B cell (primary cell): Measurements from ENCODE around the gene CYP20A1. TPM values are rescaled to one million over a fixed set of nuclear protein-coding genes. Genes with fewer than 3 reads are reported as not detected.

Experiments used
- ATAC-seq: fragments of 200-7000 bp; cut with Tn5 transposase; one replicate; pipeline ENCODE4 v1.10.0; 2021; ENCODE audit warnings: low read depth, mild to moderate bottlenecking, moderate number of reproducible peaks, moderate library complexity
- CTCF ChIA-PET: fragments of 350-600 bp; sonication (Branson Sonifier 250); formaldehyde crosslinking; loops from one replicate; lab custom pipeline; 2021; ENCODE audit warnings: antibody characterized with exemption, inconsistent platforms; lab: Charles Lee
- POLR2A ChIA-PET: fragments of 350-600 bp; sonication (Branson Sonifier 250); formaldehyde crosslinking; loops from one replicate; lab custom pipeline; 2021; ENCODE audit warnings: antibody characterized with exemption; lab: Charles Lee
- DNase-seq: peaks from one replicate; pipeline ENCODE4 v3.0.0; 2013
- H2AFZ ChIP-seq: 2 replicates; pipeline ENCODE4 v1.6.1; 2012; ENCODE audit warnings: mild to moderate bottlenecking, low read depth, low read length; ENCODE audit not compliant: insufficient read depth, poor library complexity, severe bottlenecking
- H3K27ac ChIP-seq, 2 donors: 1 replicate in 1 of 2; 2 replicates in 1 of 2; pipeline ENCODE4 v1.5.1; 2012 to 2013; ENCODE audit warnings: low read length in 2 of 2, mild to moderate bottlenecking in 2 of 2, moderate library complexity in 1 of 2
- H3K27me3 ChIP-seq, 4 experiments: fragments of 200-600 bp in 1 of 4; sonication (generic) in 1 of 4; replicated peaks in 1 of 4; 1 replicate in 2 of 4; 2 replicates in 2 of 4; pipeline versions ENCODE4 v1.6.1 to v1.7.0; 2013 to 2016; ENCODE audit warnings: low read length in 3 of 4, mild to moderate bottlenecking in 2 of 4, mixed read lengths in 1 of 4, moderate library complexity in 1 of 4; ENCODE audit not compliant: insufficient read depth in 4 of 4, control insufficient read depth in 3 of 4; ENCODE audit errors: control extremely low read depth in 1 of 4
- H3K36me3 ChIP-seq, 2 experiments: replicated peaks in 1 of 2; 1 replicate in 1 of 2; 2 replicates in 1 of 2; pipeline versions ENCODE4 v1.6.1 to v1.7.1; 2013; ENCODE audit warnings: low read length in 1 of 2; ENCODE audit not compliant: insufficient read depth in 2 of 2, control insufficient read depth in 1 of 2; ENCODE audit errors: control extremely low read depth in 1 of 2, extremely low read depth in 1 of 2
- H3K4me1 ChIP-seq, 2 donors: fragments of 200-600 bp in 1 of 2; sonication (generic) in 1 of 2; 1 replicate in 1 of 2; 2 replicates in 1 of 2; pipeline versions ENCODE4 v1.5.1 to v1.6.1; 2013 to 2017; ENCODE audit warnings: low read length in 2 of 2; ENCODE audit not compliant: control insufficient read depth in 2 of 2, insufficient read depth in 2 of 2
- H3K4me2 ChIP-seq: replicated peaks from 2 replicates; pipeline ENCODE3; 2012; ENCODE audit warnings: mild to moderate bottlenecking, low read depth, low read length; ENCODE audit not compliant: poor library complexity, severe bottlenecking
- H3K4me3 ChIP-seq, 5 experiments: fragments of 200-600 bp in 1 of 5; sonication (generic) in 1 of 5; 1 replicate in 3 of 5; 2 replicates in 2 of 5; pipeline versions ENCODE4 v1.5.1 to v1.7.0; 2011 to 2016; ENCODE audit warnings: low read length in 4 of 5, mild to moderate bottlenecking in 4 of 5, low read depth in 2 of 5, control low read depth in 1 of 5, moderate library complexity in 1 of 5; ENCODE audit not compliant: insufficient read depth in 1 of 5; ENCODE audit errors: control extremely low read depth in 1 of 5, extremely low read depth in 1 of 5
- H3K79me2 ChIP-seq: fragments of 200-600 bp; sonication (generic); one replicate; pipeline ENCODE4 v1.6.0; 2016; ENCODE audit warnings: low read length; ENCODE audit not compliant: control insufficient read depth, insufficient read depth
- H3K9ac ChIP-seq: fragments of 200-600 bp; sonication (generic); 2 replicates; pipeline ENCODE4 v1.6.1; 2017; ENCODE audit warnings: mild to moderate bottlenecking, low read length, moderate library complexity
- H3K9me3 ChIP-seq, 3 donors: one replicate each; pipeline versions ENCODE4 v1.6.1 to v1.7.1; 2013; ENCODE audit warnings: low read length in 2 of 3; ENCODE audit not compliant: control insufficient read depth in 2 of 3, insufficient read depth in 1 of 3; ENCODE audit errors: control extremely low read depth in 1 of 3
- H4K20me1 ChIP-seq: 2 replicates; pipeline ENCODE4 v1.6.0; 2012; ENCODE audit warnings: mild to moderate bottlenecking, low read length; ENCODE audit not compliant: insufficient read depth, control insufficient read depth, poor library complexity, severe bottlenecking
- H3K27ac Mint-ChIP-seq: one replicate; pipeline ENCODE4 v1.8.0; 2021; ENCODE audit warnings: mixed read lengths
- H3K27me3 Mint-ChIP-seq: one replicate; pipeline ENCODE4 v1.8.0; 2021; ENCODE audit warnings: mixed read lengths
- H3K4me1 Mint-ChIP-seq: one replicate; pipeline ENCODE4 v1.8.0; 2021; ENCODE audit warnings: mixed read lengths
- H3K4me3 Mint-ChIP-seq: one replicate; pipeline ENCODE4 v1.8.0; 2021; ENCODE audit warnings: mixed read lengths
- H3K9me3 Mint-ChIP-seq: one replicate; pipeline ENCODE4 v1.8.0; 2022; ENCODE audit warnings: mixed read lengths; ENCODE audit not compliant: insufficient read depth
- CTCF ChIP-seq: fragments of 200-600 bp; IDR thresholded peaks from one replicate; pipeline ENCODE4 v1.8.0; 2022; ENCODE audit warnings: antibody characterized with exemption, mild to moderate bottlenecking
- EZH2 ChIP-seq: IDR thresholded peaks from 2 replicates; pipeline ENCODE4 v1.6.1; 2012; ENCODE audit warnings: borderline replicate concordance, low read depth, mild to moderate bottlenecking, moderate library complexity, low read length; ENCODE audit not compliant: insufficient read depth, poor library complexity, severe bottlenecking
- WGBS: methylation state at CpG from one replicate; pipeline ENCODE4 v1.1.5; 2013; ENCODE audit warnings: missing lambda C conversion rate; ENCODE audit not compliant: insufficient coverage; 5-methylcytosine and 5-hydroxymethylcytosine counted together
- intact Hi-C: fragments of 100-400 bp; cut with micrococcal nuclease; formaldehyde crosslinking; loops from one replicate; pipeline ENCODE4 v1.10.0; 2022
- polyA plus RNA-seq: library from polyadenylated mRNA; depleted of rRNA; stranded (reverse); fragments of >200 nt; gene quantifications from 2 replicates; pipeline ENCODE4 v1.2.3, GENCODE V29; 2012
- total RNA-seq, 2 donors: library from RNA; stranded (reverse); fragments of 120-200 nt in 1 of 2; gene quantifications; 1 replicate in 1 of 2; 2 replicates in 1 of 2; pipeline versions ENCODE4 v1.2.3 to v1.2.4, GENCODE V29; 2013 to 2022

CYP20A1 gene
- total and polyA plus RNA-seq, 2 donors (not counting 1 experiment from before 2014, with no cell fraction given): 16.2 to 38.5 TPM

DNA sequence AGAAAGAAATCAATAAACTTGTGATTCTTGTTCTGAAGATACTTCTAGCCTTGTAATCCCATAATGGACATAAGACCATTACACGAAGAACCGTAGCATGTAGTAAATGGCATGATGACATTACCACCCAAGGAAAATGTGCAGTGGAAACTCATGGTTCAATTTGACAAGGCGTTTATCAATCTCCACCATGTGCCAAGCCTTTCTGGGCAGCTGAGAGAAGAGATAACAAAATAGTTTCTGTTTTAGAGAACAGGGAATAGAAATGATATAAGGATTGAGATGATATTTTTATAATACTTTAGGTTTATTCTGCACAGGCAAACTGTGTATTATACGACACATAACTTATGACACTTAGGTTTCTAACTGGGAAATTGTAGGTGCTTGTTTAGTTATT, 108.6 kb downstream of the CYP20A1 start:
- Histone ChIP-seq H3K9ac (no peak overlapping the region), H2AFZ (no peak overlapping the region), H3K27me3 (no peaks in the 10 kb centered on the region), H3K4me2 (no peak overlapping the region), H3K27ac (no peak overlapping the region), H3K79me2 (peaks cover 8% of the 10 kb centered on the region), H4K20me1 (no peaks in the 10 kb centered on the region), H3K36me3 (no peaks in the 10 kb centered on the region), H3K4me3 (no peak overlapping the region), H3K4me1 (no peaks in the 10 kb centered on the region), H3K9me3 (no peaks in the 10 kb centered on the region)
- Mint-ChIP-seq H3K4me3 (no peak overlapping the region), H3K4me1 (no peaks in the 10 kb centered on the region), H3K9me3 (no peaks in the 10 kb centered on the region), H3K27me3 (no peaks in the 10 kb centered on the region), H3K27ac (no peak overlapping the region)
- ChIA-PET CTCF (no interaction called here), POLR2A (no interaction called here)
- no CpG with 5 or more reads among the region's 4 CpGs for WGBS
- intact Hi-C loops: no loop called here
- ATAC-seq (no peak), DNase-seq (no peak)
- no peak for TF ChIP-seq EZH2
- no peak for TF ChIP-seq CTCF

DNA sequence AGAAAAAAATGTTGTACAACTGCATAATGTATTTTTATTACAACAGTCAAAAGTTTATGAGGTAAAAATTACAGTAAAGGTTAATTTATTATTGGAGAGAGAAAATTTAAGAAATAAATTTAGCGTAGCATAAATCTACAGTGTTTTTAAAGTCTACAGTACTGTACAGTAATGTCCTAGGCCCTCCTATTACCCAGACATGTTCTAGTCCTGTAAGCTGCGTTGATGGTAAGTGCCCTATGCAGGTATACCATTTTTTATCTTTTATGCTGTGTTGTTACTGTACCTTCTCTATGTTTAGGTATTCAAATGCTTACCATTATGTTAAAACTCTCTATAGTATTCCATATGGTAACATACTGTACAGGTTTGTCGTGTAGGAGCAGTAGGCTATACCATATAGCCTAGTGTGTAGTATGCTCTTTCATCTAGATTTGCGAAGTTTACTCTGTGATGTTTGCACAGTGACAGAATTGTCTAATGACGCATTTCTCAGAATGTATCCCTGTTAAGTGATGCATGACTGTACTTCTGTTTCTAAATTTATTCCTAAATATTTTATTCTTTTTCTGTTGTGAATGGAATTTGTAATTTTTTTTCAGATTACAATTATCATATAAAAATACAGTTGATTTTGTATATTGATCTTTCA, 113.9 kb downstream of the CYP20A1 start:
- H3K27ac ChIP-seq: no peak overlapping the region
- no peak overlapping the region for H3K4me3 Mint-ChIP-seq
- DNase-seq (no peak), ATAC-seq (no peak)
- intact Hi-C loops: no loop called here
- WGBS: no CpG with 5 or more reads among the region's 5 CpGs
- H3K27me3 Mint-ChIP-seq: no peaks in the 10 kb centered on the region
- CTCF ChIA-PET: no interaction called here
- no peaks in the 10 kb centered on the region for H3K4me1 Mint-ChIP-seq
- no peaks in the 10 kb centered on the region for H3K9me3 Mint-ChIP-seq
- no peak for TF ChIP-seq CTCF
- no peak for TF ChIP-seq EZH2
- no peaks in the 10 kb centered on the region for H3K4me1 ChIP-seq
- no peak overlapping the region for H3K9ac ChIP-seq
- H3K9me3 ChIP-seq: no peaks in the 10 kb centered on the region
- no peaks in the 10 kb centered on the region for H4K20me1 ChIP-seq
- H2AFZ ChIP-seq: no peak overlapping the region
- no peaks in the 10 kb centered on the region for H3K27me3 ChIP-seq
- POLR2A ChIA-PET: no interaction called here
- no peak overlapping the region for H3K4me2 ChIP-seq
- peaks cover 13% of the 10 kb centered on the region for H3K79me2 ChIP-seq
- no peak overlapping the region for H3K27ac Mint-ChIP-seq
- no peak overlapping the region for H3K4me3 ChIP-seq
- no peaks in the 10 kb centered on the region for H3K36me3 ChIP-seq
